ENCODE data around the gene PCARE.

Gene PCARE

DNA sequence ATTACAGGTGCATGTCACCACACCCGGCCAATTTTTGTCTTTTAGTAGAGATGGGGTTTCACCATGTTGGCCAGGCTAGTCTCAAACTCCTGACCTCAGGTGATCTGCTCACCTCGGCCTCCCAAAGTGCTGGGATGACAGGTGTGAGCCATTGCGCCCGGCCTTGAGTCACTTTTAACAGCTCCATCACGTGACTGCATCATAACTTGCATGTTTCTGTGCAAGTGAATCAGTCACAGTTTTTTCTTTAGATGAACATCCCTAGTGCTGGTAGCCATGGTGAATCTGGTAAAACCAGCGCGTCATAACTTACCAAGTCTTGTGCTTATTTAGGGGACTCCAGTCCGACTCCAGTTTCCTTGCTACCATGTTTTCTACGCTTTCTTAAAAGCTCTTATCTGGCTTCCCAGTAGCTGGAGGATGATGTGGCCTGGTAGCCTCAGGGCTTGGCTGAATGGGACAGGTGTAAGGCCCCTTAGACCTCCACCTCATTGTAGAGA is 33.1 kb downstream of the PCARE start:
- Mint-ChIP-seq H3K4me1 (no peaks in the 10 kb centered on the region), H3K27ac (no peak overlapping the region), H3K27me3 (no peaks in the 10 kb centered on the region), H3K9me3 (no peaks in the 10 kb centered on the region), H3K36me3 (no peaks in the 10 kb centered on the region), H3K4me3 (no peak overlapping the region)
- no peak for ATAC-seq

DNA sequence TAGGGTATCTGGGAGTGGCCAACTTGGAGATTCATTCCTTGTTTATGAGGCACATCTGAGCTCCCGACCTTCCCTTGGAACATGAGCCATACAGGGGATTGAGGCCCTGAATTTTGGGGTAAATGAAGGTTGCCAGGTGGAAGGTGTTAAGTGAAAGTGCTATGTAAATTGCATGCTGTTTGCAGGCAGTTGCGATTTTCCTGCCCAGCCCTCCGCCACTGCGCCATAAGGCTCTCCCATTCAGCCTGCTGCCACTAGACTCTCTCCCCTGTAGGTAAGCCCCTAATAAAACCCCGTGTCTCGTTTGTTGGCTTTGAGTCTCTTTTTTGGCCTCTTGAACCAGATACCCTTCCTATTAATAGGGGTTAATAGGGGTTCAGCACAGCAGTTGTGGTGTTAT is 33.8 kb downstream of the PCARE start:
- H3K27ac Mint-ChIP-seq, result no peak overlapping the region
- no peaks in the 10 kb centered on the region for H3K27me3 Mint-ChIP-seq
- no peaks in the 10 kb centered on the region for H3K36me3 Mint-ChIP-seq

DNA sequence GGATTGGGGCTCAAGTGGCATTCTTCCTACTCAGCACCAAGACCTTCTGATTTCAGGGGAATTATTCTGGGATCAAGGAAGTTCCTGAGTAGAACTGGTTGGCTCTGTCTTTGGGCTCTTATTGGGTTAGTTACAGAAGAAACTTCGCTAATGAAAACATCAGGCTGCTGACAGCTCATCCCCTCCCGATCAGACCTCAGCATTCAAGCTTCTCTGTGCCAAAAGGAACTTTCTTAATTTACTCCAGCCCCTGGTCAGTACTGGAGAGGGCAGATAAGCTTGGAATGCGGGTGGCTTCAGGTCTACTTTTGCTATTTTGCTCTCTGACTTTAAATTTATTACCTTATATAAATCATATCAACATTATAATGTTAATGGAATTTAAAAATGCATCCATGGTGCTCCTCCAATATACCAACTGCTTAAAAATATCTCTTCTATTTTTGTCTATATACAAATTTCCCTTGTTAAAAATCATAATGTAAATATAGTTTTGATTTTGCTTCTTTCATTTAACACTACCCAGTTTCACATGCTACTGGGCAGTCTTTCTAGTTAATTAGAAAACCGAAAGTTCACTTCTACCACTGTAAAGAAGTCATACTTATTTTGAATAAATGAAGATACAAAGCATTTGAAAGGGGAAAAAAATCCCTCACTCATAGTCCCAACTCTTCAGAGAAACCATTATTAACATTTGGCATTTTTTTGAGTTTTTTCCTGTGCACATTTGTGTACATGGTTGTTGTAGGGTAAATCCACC is 34.4 kb downstream of the PCARE start:
- H3K27me3 Mint-ChIP-seq, result no peaks in the 10 kb centered on the region
- no peak overlapping the region for H3K27ac Mint-ChIP-seq
- no peaks in the 10 kb centered on the region for H3K36me3 Mint-ChIP-seq
- H3K9me3 Mint-ChIP-seq, result no peaks in the 10 kb centered on the region
- ATAC-seq, result no peak
- H3K4me3 Mint-ChIP-seq, result no peak overlapping the region
- no peaks in the 10 kb centered on the region for H3K4me1 Mint-ChIP-seq

More for the DNA sequence above, 33.8 kb downstream of the PCARE start:
- Mint-ChIP-seq H3K9me3 (no peaks in the 10 kb centered on the region), H3K4me1 (no peaks in the 10 kb centered on the region), H3K4me3 (no peak overlapping the region)
- ATAC-seq, result no peak

DNA sequence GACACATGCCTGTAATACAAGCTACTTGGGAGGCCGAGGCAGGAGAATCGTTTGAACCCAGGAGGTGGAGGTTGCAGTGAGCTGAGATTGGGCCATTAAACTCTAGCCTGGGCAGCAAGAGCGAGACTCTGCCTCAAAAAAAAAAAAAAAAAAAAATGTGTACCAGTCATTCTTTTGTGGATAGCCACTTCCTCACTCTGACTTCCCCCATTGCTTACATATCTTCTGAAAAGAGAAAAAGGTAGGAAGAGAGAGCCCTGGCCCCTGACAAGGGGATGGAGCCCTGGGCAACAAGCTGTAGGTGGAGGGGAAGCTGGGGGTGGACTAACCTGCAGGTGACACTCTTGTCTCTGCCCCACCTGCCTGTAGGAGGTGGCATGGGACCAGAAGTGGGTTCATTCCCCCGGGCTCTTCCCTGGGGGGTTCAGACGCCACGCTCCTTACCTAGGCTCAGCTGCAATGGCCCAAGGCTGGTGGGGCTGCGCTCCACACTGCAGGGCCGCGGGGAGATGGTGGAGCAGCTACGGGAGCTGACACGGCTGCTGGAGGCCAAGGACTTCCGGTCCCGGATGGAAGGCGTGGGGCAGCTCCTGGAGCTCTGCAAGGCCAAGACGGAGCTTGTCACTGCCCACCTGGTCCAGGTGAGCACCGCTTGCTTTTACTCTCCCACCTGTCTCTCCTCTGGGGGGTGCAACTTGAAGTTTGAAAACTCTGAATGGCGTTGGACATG is 39.1 kb downstream of the PCARE start:
- Mint-ChIP-seq H3K9me3 (no peaks in the 10 kb centered on the region), H3K4me3 (no peak overlapping the region), H3K4me1 (no peaks in the 10 kb centered on the region), H3K27ac (no peak overlapping the region), H3K27me3 (no peaks in the 10 kb centered on the region), H3K36me3 (no peaks in the 10 kb centered on the region)
- ATAC-seq, result no peak

DNA sequence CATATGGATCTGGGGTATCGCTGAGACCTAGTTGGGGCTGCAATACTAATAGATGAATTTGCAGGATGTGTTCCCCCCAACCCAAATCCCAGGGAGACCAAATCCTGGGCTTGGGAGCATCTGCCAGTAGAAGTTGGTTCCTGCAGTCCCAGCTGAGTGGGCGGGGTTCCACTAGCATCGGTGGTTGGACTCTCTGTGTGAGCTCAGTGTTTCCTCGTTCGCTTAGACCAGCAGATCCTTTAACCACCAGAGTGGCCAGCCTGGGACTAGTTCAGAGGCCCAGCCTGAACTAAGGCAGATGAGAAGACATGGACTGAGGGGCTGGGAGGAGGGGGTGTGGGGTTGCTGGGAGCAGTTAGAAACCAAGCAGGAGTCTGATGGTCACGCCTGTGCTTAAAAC is 40.7 kb downstream of the PCARE start:
- Mint-ChIP-seq H3K4me3 (no peak overlapping the region), H3K27me3 (no peaks in the 10 kb centered on the region), H3K4me1 (no peaks in the 10 kb centered on the region), H3K27ac (no peak overlapping the region), H3K9me3 (no peaks in the 10 kb centered on the region), H3K36me3 (no peaks in the 10 kb centered on the region)
- ATAC-seq, result no peak

DNA sequence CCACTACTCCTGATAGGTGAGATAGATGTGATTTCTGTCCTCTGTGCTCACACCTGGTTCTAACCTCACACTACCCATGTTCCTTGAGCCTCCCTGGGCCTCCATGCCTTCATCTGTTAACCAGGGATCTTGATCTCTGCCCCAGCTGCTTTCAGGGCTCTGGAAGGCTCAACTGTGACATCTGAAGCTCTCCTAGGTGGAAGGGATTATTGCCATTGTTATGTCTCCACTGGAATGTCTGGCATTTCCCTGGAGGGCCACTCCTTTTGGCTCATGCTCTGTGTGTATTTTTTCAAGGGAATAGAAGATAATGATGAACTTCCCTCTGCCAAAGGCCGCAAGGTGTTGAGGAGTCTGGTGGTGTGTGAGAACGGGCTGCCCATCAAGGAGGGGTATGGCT is 41.2 kb downstream of the PCARE start:
- no peaks in the 10 kb centered on the region for H3K36me3 Mint-ChIP-seq
- H3K27ac Mint-ChIP-seq, result no peak overlapping the region
- H3K27me3 Mint-ChIP-seq, result no peaks in the 10 kb centered on the region
- H3K4me3 Mint-ChIP-seq, result no peak overlapping the region
- no peak for ATAC-seq
- no peaks in the 10 kb centered on the region for H3K4me1 Mint-ChIP-seq
- no peaks in the 10 kb centered on the region for H3K9me3 Mint-ChIP-seq

DNA sequence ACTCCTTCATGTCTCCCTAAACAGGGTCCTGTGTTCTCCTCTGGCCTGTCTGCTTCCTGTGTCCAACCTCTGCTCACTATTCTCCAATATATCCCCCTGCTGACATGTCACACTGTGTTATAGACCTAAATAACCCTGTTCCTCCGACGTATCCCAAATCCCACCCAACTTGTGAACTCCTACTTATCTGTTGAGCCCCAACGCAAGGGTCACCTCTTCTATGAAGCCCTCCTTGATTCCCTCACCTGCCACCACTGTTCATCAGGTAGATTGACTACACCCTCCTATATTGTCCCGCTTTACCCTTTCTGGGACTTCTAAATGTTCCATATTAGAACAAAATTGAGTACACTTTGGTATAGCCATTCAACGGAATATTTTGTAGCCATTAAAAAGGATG is 42.1 kb downstream of the PCARE start:
- H3K9me3 Mint-ChIP-seq, result no peaks in the 10 kb centered on the region
- no peak overlapping the region for H3K4me3 Mint-ChIP-seq
- no peak overlapping the region for H3K27ac Mint-ChIP-seq
- H3K27me3 Mint-ChIP-seq, result no peaks in the 10 kb centered on the region
- no peak for ATAC-seq
- no peaks in the 10 kb centered on the region for H3K4me1 Mint-ChIP-seq
- H3K36me3 Mint-ChIP-seq, result no peaks in the 10 kb centered on the region

DNA sequence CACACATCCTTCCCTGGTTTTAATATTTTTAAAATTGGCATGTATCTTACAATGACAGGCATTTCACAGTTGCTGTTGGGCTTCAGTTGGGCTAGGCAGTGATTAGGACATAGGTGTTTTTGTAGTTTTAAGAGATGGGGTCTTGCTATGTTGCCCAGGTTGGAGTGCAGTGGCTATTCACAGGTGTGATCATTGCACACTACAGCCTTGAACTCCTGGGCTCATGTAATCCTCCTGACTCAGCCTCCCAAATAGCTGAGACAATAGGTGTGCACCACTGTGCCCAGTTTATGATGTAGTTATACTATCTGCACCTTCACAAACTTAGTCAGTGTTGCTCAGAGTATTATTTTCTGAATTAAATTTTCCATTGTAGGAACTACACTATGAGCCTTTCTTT is 43.3 kb downstream of the PCARE start:
- Mint-ChIP-seq H3K9me3 (no peaks in the 10 kb centered on the region), H3K27me3 (no peaks in the 10 kb centered on the region), H3K36me3 (no peaks in the 10 kb centered on the region), H3K4me1 (no peaks in the 10 kb centered on the region), H3K27ac (no peak overlapping the region), H3K4me3 (no peak overlapping the region)
- ATAC-seq, result no peak

DNA sequence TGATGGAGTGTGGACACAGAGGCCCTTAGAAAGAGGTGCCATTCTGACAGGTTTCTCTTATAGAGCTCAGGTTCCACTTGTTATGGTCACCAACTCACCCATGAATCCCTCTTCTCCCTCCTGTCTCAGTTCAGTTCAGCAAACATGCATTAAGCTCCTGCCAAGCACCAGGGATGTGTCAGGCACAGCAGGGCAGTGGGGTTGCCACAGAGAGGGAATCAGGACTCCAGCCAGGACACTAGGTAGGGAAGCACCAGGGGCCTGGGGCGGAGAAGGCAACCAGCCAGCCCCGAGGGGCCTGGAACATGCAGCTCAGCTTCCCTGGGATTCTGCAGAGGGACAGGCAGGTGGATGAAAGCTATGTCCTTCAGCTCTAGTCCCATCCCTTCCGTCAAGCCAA is 48.6 kb downstream of the PCARE start:
- ATAC-seq, result no peak
- no peak overlapping the region for H3K27ac Mint-ChIP-seq
- H3K4me3 Mint-ChIP-seq, result no peak overlapping the region
- no peaks in the 10 kb centered on the region for H3K9me3 Mint-ChIP-seq
- H3K4me1 Mint-ChIP-seq, result no peaks in the 10 kb centered on the region
- H3K36me3 Mint-ChIP-seq, result no peaks in the 10 kb centered on the region
- no peaks in the 10 kb centered on the region for H3K27me3 Mint-ChIP-seq

DNA sequence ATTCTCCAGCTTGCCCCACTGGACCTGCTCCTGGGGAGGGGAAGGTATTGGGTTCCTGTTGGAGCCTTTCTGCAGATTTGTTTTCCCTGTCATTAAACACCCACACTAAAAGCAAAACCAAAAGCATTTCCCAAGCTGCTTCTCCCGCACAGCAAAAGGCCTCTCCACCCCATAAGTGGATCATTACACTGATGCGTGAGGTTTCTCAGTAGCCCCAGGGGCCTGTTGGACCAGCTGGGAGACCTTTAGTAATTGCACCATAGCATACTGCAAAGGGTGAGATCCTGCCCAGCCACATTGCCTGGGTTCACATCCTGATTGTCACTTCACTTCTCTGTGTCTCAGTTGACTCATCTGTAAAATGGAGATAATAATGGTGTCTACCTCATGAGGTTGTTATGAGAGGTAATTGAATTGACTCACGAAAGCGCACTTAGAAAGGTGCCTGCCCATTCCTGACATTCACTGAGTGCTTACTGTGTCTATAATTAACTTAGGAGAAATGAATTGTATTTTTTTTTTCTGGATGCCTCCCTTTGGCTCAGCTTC is 49.4 kb downstream of the PCARE start:
- peaks cover 2% of the 10 kb centered on the region for H3K27me3 Mint-ChIP-seq
- H3K36me3 Mint-ChIP-seq, result no peaks in the 10 kb centered on the region
- H3K9me3 Mint-ChIP-seq, result no peaks in the 10 kb centered on the region
- ATAC-seq, result no peak
- H3K4me1 Mint-ChIP-seq, result no peaks in the 10 kb centered on the region
- no peak overlapping the region for H3K27ac Mint-ChIP-seq
- no peak overlapping the region for H3K4me3 Mint-ChIP-seq

DNA sequence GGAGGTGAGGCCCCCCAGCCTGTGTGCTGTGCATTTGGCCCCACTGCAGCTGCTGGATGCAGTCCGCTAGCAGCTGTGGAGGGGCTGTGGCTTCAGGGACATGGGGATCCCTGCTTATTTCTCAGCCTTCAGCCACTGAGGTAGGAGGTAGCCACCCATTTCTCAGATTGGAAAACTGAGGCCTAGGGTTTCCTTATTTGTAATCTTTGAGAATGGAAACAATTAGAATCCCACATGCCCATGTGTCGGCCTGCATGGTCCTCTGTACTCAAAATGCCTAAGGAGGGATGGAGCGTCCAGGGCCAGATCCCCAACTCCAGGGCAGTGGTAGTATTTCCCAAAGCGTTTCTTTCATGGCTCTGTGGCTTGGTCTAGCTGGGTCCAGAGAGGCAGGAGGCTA is 51.1 kb downstream of the PCARE start:
- peaks cover 7% of the 10 kb centered on the region for H3K27me3 Mint-ChIP-seq
- H3K4me3 Mint-ChIP-seq, result no peak overlapping the region
- H3K9me3 Mint-ChIP-seq, result no peaks in the 10 kb centered on the region
- no peak overlapping the region for H3K27ac Mint-ChIP-seq
- no peaks in the 10 kb centered on the region for H3K36me3 Mint-ChIP-seq
- no peak for ATAC-seq
- no peaks in the 10 kb centered on the region for H3K4me1 Mint-ChIP-seq

DNA sequence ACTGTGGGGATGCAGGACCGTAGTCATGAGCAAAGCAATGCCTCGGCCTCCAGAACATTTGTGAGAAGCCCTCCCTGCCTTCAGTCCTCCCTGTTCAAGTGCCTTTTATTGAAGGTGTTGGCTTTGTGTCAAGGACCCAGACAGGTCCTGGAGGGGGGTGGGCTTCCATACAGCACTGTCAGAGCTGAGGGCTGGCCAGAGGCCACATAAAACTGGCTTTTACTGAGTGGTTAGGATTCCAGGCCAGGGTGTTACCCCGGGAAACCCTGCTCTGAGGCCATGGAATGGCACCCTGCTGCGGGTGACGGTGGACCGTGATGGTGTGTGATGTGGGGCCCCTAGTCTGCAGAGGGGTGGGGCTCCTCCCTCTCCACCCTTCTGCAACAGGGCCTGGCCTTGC is 51.6 kb downstream of the PCARE start:
- no peaks in the 10 kb centered on the region for H3K36me3 Mint-ChIP-seq
- H3K9me3 Mint-ChIP-seq, result no peaks in the 10 kb centered on the region
- H3K27ac Mint-ChIP-seq, result no peak overlapping the region
- H3K4me1 Mint-ChIP-seq, result no peaks in the 10 kb centered on the region
- H3K4me3 Mint-ChIP-seq, result no peak overlapping the region
- ATAC-seq, result no peak
- H3K27me3 Mint-ChIP-seq, result peaks cover 7% of the 10 kb centered on the region

DNA sequence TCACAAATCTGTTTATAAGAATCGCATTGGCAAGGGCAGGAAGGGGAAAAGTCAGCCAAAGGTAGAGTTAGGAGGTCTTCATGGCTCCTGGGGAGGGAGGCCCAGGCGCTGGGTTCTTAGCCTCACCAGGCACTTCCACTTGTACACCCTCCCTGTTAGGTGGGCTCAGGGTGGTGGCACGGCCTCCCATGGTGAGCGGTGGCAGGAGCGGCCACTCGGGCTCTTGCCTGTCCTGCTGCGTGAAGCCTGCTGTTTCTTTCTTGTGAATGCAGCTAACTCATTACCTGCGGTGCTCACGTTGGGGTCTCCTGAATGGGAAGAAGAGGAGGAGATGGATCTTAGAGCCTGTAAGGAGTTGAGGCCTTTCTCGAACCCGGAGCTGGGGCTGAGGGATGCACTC is 52.4 kb downstream of the PCARE start:
- H3K27me3 Mint-ChIP-seq, result peaks cover 7% of the 10 kb centered on the region
- H3K4me3 Mint-ChIP-seq, result no peak overlapping the region
- H3K27ac Mint-ChIP-seq, result no peak overlapping the region
- peaks cover 2% of the 10 kb centered on the region for H3K4me1 Mint-ChIP-seq
- H3K9me3 Mint-ChIP-seq, result no peaks in the 10 kb centered on the region
- no peaks in the 10 kb centered on the region for H3K36me3 Mint-ChIP-seq
- no peak for ATAC-seq

DNA sequence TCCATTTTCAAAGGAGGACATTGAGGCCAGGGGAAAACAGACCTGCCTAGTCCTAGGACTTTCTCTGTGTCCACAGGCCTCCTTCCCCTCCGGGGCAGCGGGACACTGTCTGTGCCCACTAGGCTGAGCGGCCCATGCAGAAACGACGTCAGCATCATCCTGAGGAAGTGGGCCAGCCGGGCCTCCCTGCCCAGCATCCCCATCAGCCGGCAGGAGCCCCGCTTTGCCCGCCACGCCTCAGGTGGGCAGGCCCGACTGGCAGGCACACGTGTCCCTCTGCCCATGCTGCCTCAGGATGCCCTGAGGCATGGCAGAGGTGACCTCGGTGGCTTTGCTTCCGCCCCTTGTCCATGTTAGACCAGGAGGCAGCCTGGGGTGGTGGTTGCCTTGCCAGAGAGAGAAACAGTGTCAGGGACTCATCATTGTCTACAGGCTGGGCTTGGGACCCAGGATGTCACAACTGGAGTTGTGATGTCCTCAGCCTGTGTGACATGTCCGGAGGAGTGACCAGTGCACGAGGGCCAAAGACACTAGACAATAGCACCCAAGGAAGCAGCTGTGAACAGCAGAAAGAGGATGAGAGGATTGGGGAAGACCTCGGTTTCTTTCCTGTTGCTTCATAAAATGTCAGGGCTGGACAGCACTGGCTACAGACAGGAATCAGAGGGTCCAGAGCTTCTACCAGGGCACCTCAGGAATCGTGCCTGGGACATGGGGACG is 56.4 kb downstream of the PCARE start:
- Mint-ChIP-seq H3K4me1 (peaks cover 36% of the 10 kb centered on the region), H3K27me3 (peaks cover 7% of the 10 kb centered on the region), H3K4me3 (no peak overlapping the region), H3K36me3 (no peaks in the 10 kb centered on the region), H3K9me3 (no peaks in the 10 kb centered on the region), H3K27ac (no peak overlapping the region)
- no peak for ATAC-seq

DNA sequence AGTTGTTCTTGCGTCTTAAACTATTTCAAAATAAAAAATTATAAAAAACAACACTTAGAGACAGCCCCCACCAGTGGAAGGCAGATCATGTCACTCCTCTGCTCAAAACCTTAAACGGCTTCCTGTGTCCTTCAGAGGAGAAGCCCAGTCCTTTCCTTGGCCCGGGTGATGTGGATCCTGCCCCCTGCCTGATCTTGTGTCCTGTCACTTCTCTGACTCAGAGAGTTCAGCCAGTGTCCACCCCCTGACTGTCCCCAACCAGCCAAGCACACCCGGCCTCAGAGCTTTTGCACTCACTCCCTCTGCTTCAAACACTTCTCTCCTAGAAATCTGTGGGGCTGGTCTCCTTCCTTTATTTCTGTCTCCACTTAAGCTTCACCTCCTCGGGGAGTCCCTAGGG is 57.8 kb downstream of the PCARE start:
- Mint-ChIP-seq H3K4me1 (peaks cover 50% of the 10 kb centered on the region), H3K9me3 (no peaks in the 10 kb centered on the region), H3K36me3 (no peaks in the 10 kb centered on the region), H3K27ac (no peak overlapping the region), H3K4me3 (no peak overlapping the region), H3K27me3 (peaks cover 11% of the 10 kb centered on the region)
- ATAC-seq, result no peak
